Neural cell (in vitro differentiated cells): ENCODE data around the gene CLIC1. TPM values are rescaled to one million over a fixed set of nuclear protein-coding genes. Genes with fewer than 3 reads are reported as not detected.
"Not testable (repeated sequence)": the region's sequence is repeated elsewhere in the genome, so short reads cannot be mapped to it uniquely, and the experiment has no call there.

Source experiments
- H2AFZ ChIP-seq: fragments of 200-600, 300-800 bp; sonication (generic), shearing (Covaris generic); 2 replicates; pipeline ENCODE4 v1.6.0; 2014; ENCODE audit warnings: low read depth, mild to moderate bottlenecking, antibody characterized with exemption, low read length, moderate library complexity
- H3F3A ChIP-seq: fragments of 200-600 bp; shearing (Covaris generic); 2 replicates; pipeline ENCODE4 v1.6.1; 2016; ENCODE audit warnings: mild to moderate bottlenecking, moderate library complexity, mixed read lengths, antibody characterized with exemption, low read length; ENCODE audit not compliant: insufficient read depth, poor library complexity, severe bottlenecking
- H3K27ac ChIP-seq: fragments of 200-600, 300-800 bp; sonication (generic), shearing (Covaris generic); 2 replicates; pipeline ENCODE4 v1.5.1; 2014; ENCODE audit warnings: mild to moderate bottlenecking, low read length, moderate library complexity
- H3K27me3 ChIP-seq: fragments of 300-800, 200-600 bp; sonication (generic), shearing (Covaris generic); 2 replicates; pipeline ENCODE4 v1.6.0; 2014; ENCODE audit warnings: mild to moderate bottlenecking, low read depth, low read length, moderate library complexity; ENCODE audit not compliant: insufficient read depth
- H3K36me3 ChIP-seq: fragments of 300-800, 200-600 bp; sonication (generic), shearing (Covaris generic); 2 replicates; pipeline ENCODE4 v1.5.1; 2014; ENCODE audit warnings: mild to moderate bottlenecking, antibody characterized with exemption, low read length, moderate library complexity; ENCODE audit not compliant: insufficient read depth
- H3K4me2 ChIP-seq: fragments of 300-800, 200-600 bp; sonication (generic), shearing (Covaris generic); 2 replicates; pipeline ENCODE4 v1.6.0; 2014; ENCODE audit warnings: mild to moderate bottlenecking, low read length
- H3K4me3 ChIP-seq: fragments of 300-800, 200-600 bp; sonication (generic), shearing (Covaris generic); 2 replicates; pipeline ENCODE4 v1.5.1; 2014; ENCODE audit warnings: mild to moderate bottlenecking, low read length, moderate library complexity
- H3K79me2 ChIP-seq: fragments of 200-600 bp; shearing (Covaris generic); replicated peaks from 2 replicates; pipeline ENCODE4 v1.6.0; 2014; ENCODE audit warnings: mild to moderate bottlenecking, low read length, moderate library complexity; ENCODE audit not compliant: insufficient read depth
- H3K9ac ChIP-seq: fragments of 300-800, 200-600 bp; sonication (generic), shearing (Covaris generic); 2 replicates; pipeline ENCODE4 v1.6.1; 2016; ENCODE audit warnings: mild to moderate bottlenecking, low read length, mixed read lengths
- H3K9me2 ChIP-seq: fragments of 200-600 bp; shearing (Covaris generic); 2 replicates; pipeline ENCODE4 v1.6.1; 2016; ENCODE audit warnings: mild to moderate bottlenecking, low read length, mixed read lengths; ENCODE audit not compliant: insufficient read depth
- H3K9me3 ChIP-seq: fragments of 200-600, 300-800 bp; sonication (generic), shearing (Covaris generic); 2 replicates; pipeline ENCODE4 v1.6.1; 2016; ENCODE audit warnings: mild to moderate bottlenecking, mixed run types, low read length, moderate library complexity, mixed read lengths
- H4K20me1 ChIP-seq: fragments of 200-600 bp; shearing (Covaris generic); 2 replicates; pipeline ENCODE4 v1.6.1; 2016; ENCODE audit warnings: mild to moderate bottlenecking, mixed run types; ENCODE audit not compliant: insufficient read depth
- CTCF ChIP-seq: fragments of 450-650 bp; IDR thresholded peaks from 2 replicates; pipeline ENCODE4 v1.5.1; 2014; ENCODE audit warnings: antibody characterized with exemption, mild to moderate bottlenecking, moderate library complexity; ENCODE audit not compliant: poor library complexity, severe bottlenecking
- EP300 ChIP-seq: fragments of 450-650 bp; conservative IDR thresholded peaks from 2 replicates; pipeline ENCODE4 v1.6.1; 2014; ENCODE audit warnings: antibody characterized with exemption, mild to moderate bottlenecking, moderate library complexity; ENCODE audit not compliant: poor library complexity, severe bottlenecking
- EZH2 ChIP-seq: fragments of 200-600, 300-800 bp; shearing (Covaris generic), sonication (generic); IDR thresholded peaks from 2 replicates; pipeline ENCODE4 v1.6.1; 2014; ENCODE audit warnings: antibody characterized with exemption, low read length, borderline replicate concordance, mild to moderate bottlenecking; ENCODE audit not compliant: insufficient read depth, poor library complexity, severe bottlenecking
- MXI1 ChIP-seq: fragments of 450-650 bp; conservative IDR thresholded peaks from 2 replicates; pipeline ENCODE4 v1.6.1; 2014; ENCODE audit warnings: antibody characterized with exemption, mild to moderate bottlenecking; ENCODE audit not compliant: poor library complexity, severe bottlenecking
- POLR2AphosphoS5 ChIP-seq: IDR thresholded peaks from 2 replicates; pipeline ENCODE4 v1.6.1; 2012
- RAD21 ChIP-seq: fragments of 450-650 bp; conservative IDR thresholded peaks from 2 replicates; pipeline ENCODE4 v1.6.1; 2014; ENCODE audit warnings: antibody characterized with exemption, mild to moderate bottlenecking, moderate library complexity
- REST ChIP-seq: IDR thresholded peaks from 2 replicates; pipeline ENCODE4 v1.6.1; 2012; ENCODE audit warnings: borderline replicate concordance
- SMC3 ChIP-seq: fragments of 450-650 bp; conservative IDR thresholded peaks from 2 replicates; pipeline ENCODE4 v1.6.1; 2014; ENCODE audit warnings: antibody characterized with exemption, mild to moderate bottlenecking, moderate library complexity; ENCODE audit not compliant: poor library complexity
- TAF1 ChIP-seq: IDR thresholded peaks from 2 replicates; pipeline ENCODE4 v1.6.1; 2012; ENCODE audit warnings: low read depth
- polyA plus RNA-seq: library from polyadenylated mRNA; depleted of rRNA; stranded (reverse); fragments of >200 nt; gene quantifications from 2 replicates; pipeline ENCODE4 v1.2.3, GENCODE V29; 2014

Gene CLIC1
- polyA plus RNA-seq, 1 donor from 2014 or later: 5.5 TPM

- no peaks in the 10 kb centered on the region for H3K9me3 ChIP-seq
Observed at GRCh38 chr6:31710523-31711219, 25.7 kb downstream of the CLIC1 start.

GRCh38 chr6:31709157-31709556, 27.2 kb downstream of the CLIC1 start:
- not testable (repeated sequence) for H3K9me2 ChIP-seq, H3K27ac ChIP-seq, H3K4me2 ChIP-seq, H4K20me1 ChIP-seq, H3K4me3 ChIP-seq, H3K9me3 ChIP-seq, H2AFZ ChIP-seq, H3K27me3 ChIP-seq, H3K79me2 ChIP-seq, H3F3A ChIP-seq, H3K9ac ChIP-seq, H3K36me3 ChIP-seq

More at GRCh38 chr6:31710523-31711219, 25.7 kb downstream of the CLIC1 start:
- H2AFZ ChIP-seq: no peak overlapping the region
- no peaks in the 10 kb centered on the region for H4K20me1 ChIP-seq
- no peak overlapping the region for H3K4me3 ChIP-seq
- H3K36me3 ChIP-seq: no peaks in the 10 kb centered on the region
- TF ChIP-seq CTCF: no peak
- TF ChIP-seq REST: no peak
- TF ChIP-seq TAF1: no peak
- no peak for TF ChIP-seq SMC3
- TF ChIP-seq POLR2AphosphoS5: no peak
- TF ChIP-seq EZH2: no peak
- TF ChIP-seq MXI1: no peak
- no peak for TF ChIP-seq EP300
- no peak for TF ChIP-seq RAD21
- no peaks in the 10 kb centered on the region for H3K27me3 ChIP-seq
- no peaks in the 10 kb centered on the region for H3F3A ChIP-seq
- H3K9ac ChIP-seq: no peak overlapping the region
- H3K27ac ChIP-seq: no peak overlapping the region
- H3K4me2 ChIP-seq: no peak overlapping the region
- H3K9me2 ChIP-seq: no peaks in the 10 kb centered on the region
- no peaks in the 10 kb centered on the region for H3K79me2 ChIP-seq
